CD4-positive, alpha-beta T cell treated with Interleukin-17A for 1 hour (primary cell): ENCODE data around the gene SF3B2.
"Not testable (repeated sequence)": the region's sequence is repeated elsewhere in the genome, so short reads cannot be mapped to it uniquely, and the experiment has no call there.

Experiments
- DNase-seq: peaks from one replicate; pipeline ENCODE4 v3.0.0-alpha.2; 2020

Gene SF3B2

GRCh38 chr11:66051766-66052663, at the start of gene SF3B2:
Gene SF3B2 (plus strand): TSS chr11:66052364. CDS start chr11:66052385, 21 bp downstream.
- DNase-seq = peak; percentile 97

DNA sequence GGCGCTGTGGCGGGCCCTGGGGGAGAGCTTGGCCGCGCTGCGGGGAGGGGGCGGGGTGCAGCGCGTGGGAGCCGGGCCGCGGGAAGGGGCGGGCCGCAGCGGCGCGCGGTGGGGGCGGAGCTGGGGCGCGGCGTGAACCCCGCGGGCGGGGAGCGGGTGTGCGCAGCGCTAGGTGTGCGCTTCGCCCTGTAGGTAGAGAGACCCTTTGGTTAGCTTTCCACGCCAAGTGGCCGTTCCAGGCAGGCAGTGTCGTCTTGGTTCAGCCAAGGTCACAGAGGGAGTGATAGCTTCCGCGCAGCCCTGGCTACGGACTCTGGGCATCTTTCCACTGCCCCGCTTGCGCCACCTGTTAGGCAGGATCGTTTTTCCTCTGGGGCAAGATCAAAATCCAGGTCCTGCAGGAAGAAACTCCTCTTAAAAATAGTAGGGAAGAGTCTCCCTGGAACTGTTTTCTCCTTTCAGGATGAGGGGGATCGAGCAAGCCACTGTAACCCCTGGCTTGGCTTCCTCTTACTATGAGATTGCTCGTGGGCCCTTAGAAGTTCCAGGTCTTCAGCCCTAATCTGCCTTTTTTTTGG, 49.4 kb upstream of the SF3B2 start:
- DNase-seq = no peak

GRCh38 chr11:66003291-66003690, 48.9 kb upstream of the SF3B2 start:
- no peak for DNase-seq

- no peak for DNase-seq
Observed at GRCh38 chr11:66004186-66004585, 48.0 kb upstream of the SF3B2 start.

- no peak for DNase-seq
Observed at GRCh38 chr11:66006134-66006890, 45.9 kb upstream of the SF3B2 start.

GRCh38 chr11:66006891-66007176, 45.3 kb upstream of the SF3B2 start:
- DNase-seq = no peak

- DNase-seq = no peak
Observed at GRCh38 chr11:66007201-66007634, 44.9 kb upstream of the SF3B2 start.

DNA sequence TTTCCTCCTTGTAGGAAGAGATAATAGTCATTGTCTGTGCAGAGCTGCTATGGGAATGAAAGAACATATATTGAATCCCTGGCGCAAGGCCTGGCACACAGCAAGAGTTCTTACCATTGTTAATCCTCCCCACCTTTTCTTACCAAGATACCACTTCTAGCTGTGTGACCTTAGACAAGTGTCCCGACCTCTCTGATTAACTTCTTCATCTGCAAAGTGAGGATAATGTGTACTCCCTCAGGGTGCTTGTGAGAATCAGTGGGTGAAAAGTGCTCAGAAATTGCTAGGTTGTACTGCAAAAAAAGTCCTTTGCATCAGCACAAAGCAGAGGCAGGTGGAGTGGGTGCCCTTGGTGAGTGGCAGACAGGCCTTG, 44.1 kb upstream of the SF3B2 start:
- DNase-seq = no peak

GRCh38 chr11:66008468-66009101, 43.6 kb upstream of the SF3B2 start:
- DNase-seq = no peak

- DNase-seq = not testable (repeated sequence)
Observed at GRCh38 chr11:66010036-66010435, 42.1 kb upstream of the SF3B2 start.

DNA sequence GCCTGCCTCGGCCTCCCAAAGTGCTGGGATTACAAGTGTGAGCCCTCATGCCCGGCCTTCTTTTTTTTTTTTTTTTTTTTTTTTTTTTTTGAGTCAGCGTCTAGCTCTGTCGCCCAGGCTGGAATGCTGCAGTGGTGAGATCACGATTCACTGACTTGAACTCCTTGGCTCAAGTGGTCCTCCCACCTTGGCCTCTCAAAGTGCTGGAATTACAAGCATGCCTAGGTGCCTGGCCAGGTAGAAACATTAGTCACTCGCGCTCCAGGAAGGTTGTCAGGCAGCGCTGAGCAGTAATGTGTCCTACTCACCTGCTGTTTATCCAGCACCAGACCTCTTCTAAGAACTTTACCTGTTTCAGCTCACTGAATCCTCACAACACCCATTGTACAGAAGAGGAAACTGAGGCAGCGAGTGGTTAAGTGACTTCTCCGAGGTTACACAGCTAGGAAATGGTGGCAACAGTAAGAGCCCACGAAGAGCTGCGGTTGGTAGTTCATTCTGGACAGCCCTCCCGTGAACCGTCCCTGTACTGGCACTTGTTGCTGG, 40.9 kb upstream of the SF3B2 start:
- no peak for DNase-seq

- no peak for DNase-seq
Observed at GRCh38 chr11:66011785-66012303, 40.3 kb upstream of the SF3B2 start, which contains the start of gene CST6. Gene CST6 (plus strand): TSS chr11:66012008. CDS start chr11:66012045, 37 bp downstream.

DNA sequence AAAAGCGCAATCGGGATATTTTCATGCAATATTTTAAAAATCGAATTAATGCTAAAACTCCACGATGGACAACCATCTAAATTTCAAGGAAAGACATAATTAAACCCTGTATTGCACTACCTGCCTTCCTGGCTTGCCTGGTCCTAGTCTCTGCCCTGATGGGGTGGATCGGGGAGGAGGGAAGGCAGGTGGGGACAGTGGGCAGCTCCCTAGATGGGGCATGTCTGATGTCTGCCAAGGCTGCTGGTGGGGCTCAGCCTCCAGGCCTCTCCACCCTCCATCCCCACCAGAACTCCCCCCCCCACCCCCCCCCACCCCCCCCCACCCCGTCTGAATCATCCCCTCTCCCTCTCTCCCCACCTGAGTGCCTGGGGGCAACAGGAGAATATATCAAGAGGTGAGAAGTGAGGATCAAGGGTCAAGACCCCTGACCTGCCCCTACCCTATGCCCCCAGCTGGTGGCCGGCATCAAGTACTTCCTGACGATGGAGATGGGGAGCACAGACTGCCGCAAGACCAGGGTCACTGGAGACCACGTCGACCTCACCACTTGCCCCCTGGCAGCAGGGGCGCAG, 39.7 kb upstream of the SF3B2 start:
- DNase-seq = no peak

GRCh38 chr11:66012946-66013761, 39.0 kb upstream of the SF3B2 start:
- no peak for DNase-seq

DNA sequence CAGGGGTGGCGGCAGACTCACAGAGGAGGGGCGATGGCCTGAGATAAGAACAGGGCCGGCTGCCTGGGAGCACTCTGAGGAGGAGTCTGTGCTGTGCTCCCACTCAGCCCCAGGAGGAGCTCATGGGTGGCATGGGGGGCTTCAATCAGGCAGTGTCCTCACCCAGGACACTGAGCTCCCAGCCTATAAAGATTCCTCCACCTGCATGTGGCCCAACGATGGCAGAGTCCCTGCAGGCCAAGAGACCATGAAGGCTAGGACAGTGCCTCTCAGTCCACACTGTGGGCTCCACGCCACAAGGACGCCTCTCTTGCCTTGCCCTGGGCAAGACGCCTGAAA, 38.4 kb upstream of the SF3B2 start:
- no peak for DNase-seq

GRCh38 chr11:66014804-66015453, 37.2 kb upstream of the SF3B2 start:
- DNase-seq = no peak

- DNase-seq = no peak
Observed at GRCh38 chr11:66015454-66015881, 36.7 kb upstream of the SF3B2 start.

GRCh38 chr11:66015936-66016792, 36.0 kb upstream of the SF3B2 start:
- no peak for DNase-seq

DNA sequence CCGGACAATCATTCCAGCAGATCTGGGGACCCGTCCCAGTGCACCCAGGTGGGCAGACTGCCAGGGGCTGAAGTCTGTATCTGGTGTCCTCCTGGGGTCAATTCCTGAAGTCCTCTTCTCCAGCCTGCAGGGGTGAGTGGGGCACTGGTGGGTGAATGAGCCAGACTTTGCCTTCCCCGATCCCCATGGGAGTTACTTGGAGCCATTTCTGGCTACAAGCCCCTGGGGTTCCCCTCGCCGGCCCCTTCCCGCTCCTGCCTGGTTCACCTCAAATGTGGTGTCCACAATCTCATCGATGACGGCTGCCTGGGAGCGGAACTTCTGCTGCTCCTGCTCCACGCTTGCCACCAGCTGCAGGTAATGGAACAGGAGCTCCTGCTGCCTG, 35.4 kb upstream of the SF3B2 start:
- no peak for DNase-seq

GRCh38 chr11:66017321-66017720, 34.8 kb upstream of the SF3B2 start:
- DNase-seq = no peak
